Right ventricle myocardium superior (tissue), 1 donor: ENCODE measurements around the gene ATXN10. TPM values are rescaled to one million over a fixed set of nuclear protein-coding genes. Genes with fewer than 3 reads are reported as not detected.

ENCODE experiments used
- ATAC-seq: fragments of 200-7000 bp; cut with Tn5 transposase; one replicate; pipeline ENCODE4 v1.9.1; 2020; ENCODE audit warnings: mild to moderate bottlenecking; ENCODE audit not compliant: poor library complexity
- DNase-seq: peaks from one replicate; pipeline ENCODE4 v3.0.0-alpha.2; 2020
- intact Hi-C: fragments of 100-400 bp; cut with DNase I; formaldehyde crosslinking; loops from one replicate; pipeline ENCODE4 v1.11.2; 2022
- total RNA-seq: library from RNA; stranded (reverse); fragmentation: NEBNext Ultra II Directional; extraction: Animal tissue kit (Norgen Biotek cat#: 25700); gene quantifications from one replicate; pipeline ENCODE4 v1.2.1, GENCODE V29; 2021
- donor health status: DM: no; HTN: yes; CAD: no; lungs with severe emphysema.

ATXN10 gene
- total RNA-seq, 1 donor from 2014 or later, result 119 TPM

DNA sequence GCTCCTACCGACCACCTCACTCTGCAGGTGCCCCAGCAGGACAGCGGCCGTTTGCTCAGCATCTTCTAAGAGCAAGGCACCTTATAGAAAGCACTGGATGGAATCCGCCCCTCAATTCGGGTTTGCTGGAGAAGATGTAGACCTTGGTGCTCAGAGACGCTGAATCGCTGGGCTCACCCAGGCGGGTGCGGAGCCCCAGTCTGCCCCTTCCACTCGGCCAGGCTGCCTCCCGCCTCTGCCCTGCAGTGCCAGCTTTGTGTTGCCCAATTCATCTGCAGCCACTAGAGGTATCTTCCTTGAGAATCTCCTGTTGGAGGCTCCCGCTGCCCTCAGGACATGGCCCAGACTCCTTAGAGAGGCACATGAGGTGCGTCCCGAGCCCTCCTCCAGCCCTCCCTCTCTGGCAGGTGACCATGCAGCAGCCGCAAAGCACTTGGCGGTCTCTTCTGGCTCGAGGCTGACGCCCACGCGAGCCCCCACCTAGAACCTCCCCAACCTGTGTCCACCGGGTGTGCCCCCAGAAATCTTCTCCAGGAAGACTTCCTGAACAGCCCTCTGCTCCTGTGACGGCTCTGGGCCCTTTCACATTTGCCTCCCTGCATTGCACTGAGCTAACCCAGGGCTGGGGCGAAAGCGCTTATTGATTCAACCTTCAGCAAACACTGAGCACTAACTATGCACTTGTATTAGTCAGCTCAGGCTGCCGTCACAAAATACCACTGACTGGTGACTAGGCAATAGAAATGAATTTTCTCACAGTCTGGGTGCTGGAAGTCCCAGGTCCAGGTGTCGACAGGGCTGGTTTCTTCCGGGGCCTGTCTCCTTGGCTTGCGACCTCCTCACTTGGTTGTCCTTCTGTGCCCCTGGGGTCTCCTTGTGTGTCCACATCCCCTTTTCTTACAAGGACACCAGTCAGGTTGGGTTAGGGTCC, 187.9 kb downstream of the ATXN10 start:
- intact Hi-C loops, result loop anchor here (5.0 kb wide), 1 partner anchor 212 kb away; no protein-coding TSS in a partner anchor

DNA sequence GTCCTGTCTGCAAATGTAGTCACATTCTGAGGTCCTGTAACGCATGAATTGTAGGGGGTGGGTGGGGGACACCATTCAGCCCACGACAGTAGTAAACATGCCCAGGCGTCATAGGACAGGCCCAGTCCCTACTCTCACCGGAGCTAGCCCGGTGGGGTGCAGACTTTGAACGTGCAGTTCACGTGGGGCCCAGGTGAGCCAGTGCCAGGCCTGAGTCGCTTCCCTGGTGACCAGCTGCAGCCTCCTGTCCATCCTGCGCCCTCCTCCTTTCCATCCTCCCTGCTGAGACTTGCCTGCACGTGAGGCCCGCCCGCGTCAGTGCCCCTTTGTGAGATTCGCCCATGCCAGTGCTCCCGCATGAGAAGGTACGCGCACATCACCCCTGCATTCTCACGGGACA, 188.6 kb downstream of the ATXN10 start:
- ATAC-seq (no peak), DNase-seq (no peak)
- intact Hi-C loops, result loop anchor here (5.0 kb wide), 1 partner anchor 213 kb away; no protein-coding TSS in a partner anchor

More for the DNA sequence above, 187.9 kb downstream of the ATXN10 start:
- ATAC-seq (no peak), DNase-seq (no peak)

DNA sequence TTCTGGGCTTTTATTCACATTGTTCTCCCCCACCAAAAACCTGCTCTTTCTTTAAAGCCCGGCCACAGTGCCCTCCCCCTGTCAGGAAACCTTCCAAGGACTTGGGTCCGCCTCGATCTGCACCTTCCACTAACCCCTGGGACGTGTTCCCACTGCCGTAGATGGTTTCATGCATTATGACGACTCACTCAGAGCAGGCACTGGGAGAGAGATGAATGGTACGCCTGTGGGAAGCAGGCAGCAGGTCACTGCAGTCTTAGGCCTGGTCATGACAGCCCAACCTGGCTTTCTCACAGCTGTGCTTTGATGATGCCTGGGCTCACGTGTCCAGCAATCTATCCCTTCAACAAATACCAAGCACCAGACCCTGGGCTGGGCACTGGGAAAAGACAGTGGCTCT, 189.6 kb downstream of the ATXN10 start:
- ATAC-seq (no peak), DNase-seq (no peak)
- intact Hi-C loops, result loop anchor here (5.0 kb wide), 1 partner anchor 214 kb away; no protein-coding TSS in a partner anchor

GRCh38 chr22:45863981-45864751, 192.5 kb downstream of the ATXN10 start:
- DNase-seq (peak; percentile 84), ATAC-seq (peak; percentile 78)
- intact Hi-C loops, result loop anchor here (5.0 kb wide), 1 partner anchor 217 kb away; no protein-coding TSS in a partner anchor

GRCh38 chr22:45864959-45865476, 193.4 kb downstream of the ATXN10 start:
- intact Hi-C loops, result loop anchor here (5.0 kb wide), 1 partner anchor 218 kb away; no protein-coding TSS in a partner anchor
- no peak for DNase-seq
- no peak for ATAC-seq

DNA sequence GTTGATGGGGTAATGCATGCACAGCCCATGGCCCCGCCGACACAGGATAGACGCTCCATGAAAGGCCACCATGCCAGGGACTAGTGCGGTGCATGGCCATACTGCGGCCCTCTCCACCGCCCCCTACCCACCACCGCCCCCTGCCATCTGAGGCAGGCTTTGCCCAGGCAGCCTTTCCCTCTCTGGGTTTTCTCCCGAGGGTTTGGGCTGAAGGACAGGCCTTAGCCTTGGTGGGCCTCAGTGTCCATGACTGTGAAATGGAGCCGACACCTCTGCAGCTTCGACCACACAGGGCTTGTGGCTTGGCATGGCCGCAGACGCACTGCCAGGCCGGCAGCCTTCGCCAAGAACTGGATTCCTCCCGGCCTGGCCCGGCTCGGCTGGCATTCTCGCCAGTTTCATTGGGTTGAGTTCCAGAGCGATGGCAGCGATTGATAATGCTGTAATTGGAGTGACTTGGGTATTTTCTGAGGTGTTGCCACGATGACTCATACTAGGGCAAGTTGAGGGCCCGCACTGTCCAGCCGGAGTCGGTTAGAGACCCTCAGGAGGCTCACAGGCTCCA, 194.0 kb downstream of the ATXN10 start:
- DNase-seq (no peak), ATAC-seq (no peak)
- intact Hi-C loops, result no loop called here

DNA sequence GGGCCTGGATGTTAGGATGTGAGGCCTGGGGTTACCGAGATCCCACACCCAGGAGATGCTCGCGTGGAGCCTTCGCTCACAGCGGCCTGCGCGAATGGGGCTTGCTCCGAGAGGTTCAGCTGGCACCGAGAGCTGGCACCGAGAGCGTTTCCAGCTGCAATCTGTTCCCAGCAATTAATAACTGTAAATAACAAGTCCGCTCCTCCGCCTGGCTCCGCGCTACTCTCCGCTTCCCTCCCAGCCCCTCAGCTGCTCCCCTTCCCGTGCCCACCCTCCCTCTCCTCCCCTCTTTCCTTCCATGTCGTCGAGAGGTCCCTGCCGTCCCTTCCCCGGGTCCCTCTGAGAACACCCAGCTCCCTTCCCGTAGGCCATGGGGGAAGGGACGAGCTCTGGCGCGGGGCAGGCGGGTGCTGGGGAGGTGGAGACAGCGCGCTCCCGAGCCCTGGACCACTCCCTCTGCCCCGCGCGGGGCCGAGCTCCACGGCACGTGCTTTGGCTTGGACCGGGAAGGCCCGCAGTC, 194.6 kb downstream of the ATXN10 start:
- intact Hi-C loops, result no loop called here
- no peak for DNase-seq

DNA sequence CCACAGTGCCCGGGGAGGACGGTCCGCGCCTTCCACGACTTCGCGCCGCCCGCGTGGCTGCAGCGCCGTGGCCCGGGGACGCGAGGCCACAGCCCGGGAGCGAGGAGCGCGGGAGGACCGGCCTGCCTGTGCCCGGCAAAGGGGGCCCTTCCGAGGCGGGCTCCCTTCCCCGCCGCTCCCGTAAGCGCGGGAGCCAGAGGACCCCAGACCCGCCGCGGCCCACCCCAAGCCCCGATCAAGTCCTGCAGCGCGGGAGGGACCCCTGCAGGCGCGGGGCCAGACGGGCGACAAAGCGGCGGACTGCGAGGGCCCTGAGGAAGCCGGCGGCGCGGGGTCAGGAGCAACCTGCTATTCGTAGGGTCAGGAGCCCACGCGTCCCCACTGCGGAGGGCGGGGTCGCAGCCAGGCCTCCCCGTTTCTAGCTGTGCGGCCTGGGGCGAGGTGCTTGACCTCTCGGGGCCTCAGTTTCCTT, 195.0 kb downstream of the ATXN10 start:
- DNase-seq, result no peak
- intact Hi-C loops, result no loop called here
- ATAC-seq, result no peak

More for the DNA sequence above, 194.6 kb downstream of the ATXN10 start:
- ATAC-seq, result no peak

- intact Hi-C loops, result no loop called here
- no peak for DNase-seq
- peak; percentile 80 for ATAC-seq
Observed at GRCh38 chr22:45867118-45867905, 195.7 kb downstream of the ATXN10 start.

GRCh38 chr22:45867906-45868555, 196.4 kb downstream of the ATXN10 start:
- intact Hi-C loops, result no loop called here
- ATAC-seq (no peak), DNase-seq (no peak)

DNA sequence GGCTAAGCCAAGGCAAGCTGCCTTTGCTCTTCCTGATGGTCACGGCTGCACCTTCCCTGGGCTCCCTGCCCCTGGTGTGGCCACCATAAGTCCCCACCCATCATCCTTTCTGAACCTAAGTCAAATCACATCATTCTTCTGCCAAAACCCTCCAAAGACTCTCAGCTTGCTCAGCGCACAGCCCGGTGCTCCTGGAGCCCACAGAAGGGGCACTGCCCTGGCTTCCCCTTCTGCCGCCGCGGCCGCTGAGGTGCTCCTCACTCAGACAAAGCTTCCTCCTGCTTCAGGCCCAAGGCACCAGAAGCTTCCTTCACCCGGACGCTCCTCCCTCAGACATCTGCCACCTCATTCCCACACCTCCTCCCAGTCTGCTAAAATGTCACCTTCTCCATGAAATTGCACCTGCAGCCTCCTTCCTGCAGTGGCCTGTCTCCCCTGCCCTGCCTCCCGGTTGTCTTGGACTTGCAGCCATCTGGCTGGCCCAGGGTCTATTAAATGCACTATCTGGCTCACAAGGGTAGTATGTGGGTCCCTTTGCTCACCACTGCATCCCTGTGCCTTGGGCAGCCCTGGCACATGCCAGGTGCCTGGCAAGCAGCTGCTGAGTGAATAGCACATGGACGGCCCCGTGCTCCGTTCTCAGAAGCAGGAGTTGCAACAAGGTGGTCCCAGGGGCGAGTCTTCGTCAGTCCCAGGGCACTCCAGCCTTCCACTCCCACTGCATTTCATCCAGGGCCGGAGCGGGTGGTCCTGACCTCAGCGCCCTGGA, 197.1 kb downstream of the ATXN10 start:
- ATAC-seq (no peak), DNase-seq (no peak)
- intact Hi-C loops, result no loop called here

GRCh38 chr22:45869340-45869847, 197.8 kb downstream of the ATXN10 start:
- DNase-seq (no peak), ATAC-seq (no peak)
- intact Hi-C loops, result no loop called here

GRCh38 chr22:45870011-45870410, 198.4 kb downstream of the ATXN10 start:
- intact Hi-C loops, result no loop called here
- no peak for ATAC-seq
- no peak for DNase-seq

- ATAC-seq (no peak), DNase-seq (no peak)
- intact Hi-C loops, result no loop called here
Observed at GRCh38 chr22:45871721-45872120, 200.1 kb downstream of the ATXN10 start.

- DNase-seq, result no peak
- no peak for ATAC-seq
- intact Hi-C loops, result no loop called here
Observed at GRCh38 chr22:45872659-45873263, 201.1 kb downstream of the ATXN10 start.
